ENCODE measurements around the gene CBS.
"Not testable (repeated sequence)": the region's sequence is repeated elsewhere in the genome, so short reads cannot be mapped to it uniquely, and the experiment has no call there.

Gene CBS

DNA sequence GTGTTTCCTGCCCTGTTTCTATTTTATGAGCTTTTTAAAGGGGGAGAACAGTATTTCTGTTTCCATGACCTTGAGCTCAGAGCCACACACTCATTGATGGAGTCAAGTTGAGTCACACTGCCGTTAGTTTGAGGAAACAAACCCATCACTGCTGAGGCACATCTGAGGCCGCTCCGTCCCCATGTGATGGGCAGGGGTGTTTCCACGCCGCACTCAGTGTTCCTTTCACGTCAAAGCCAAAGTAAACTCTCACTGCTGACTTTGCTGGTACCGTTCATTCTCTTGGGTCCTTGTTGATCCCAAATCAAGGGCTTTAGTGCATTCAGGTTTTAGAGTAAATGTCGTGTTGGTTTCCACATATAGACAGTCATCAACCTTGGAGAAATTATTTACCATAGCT is 52.5 kb downstream of the CBS start:
- no peak for DNase-seq

DNA sequence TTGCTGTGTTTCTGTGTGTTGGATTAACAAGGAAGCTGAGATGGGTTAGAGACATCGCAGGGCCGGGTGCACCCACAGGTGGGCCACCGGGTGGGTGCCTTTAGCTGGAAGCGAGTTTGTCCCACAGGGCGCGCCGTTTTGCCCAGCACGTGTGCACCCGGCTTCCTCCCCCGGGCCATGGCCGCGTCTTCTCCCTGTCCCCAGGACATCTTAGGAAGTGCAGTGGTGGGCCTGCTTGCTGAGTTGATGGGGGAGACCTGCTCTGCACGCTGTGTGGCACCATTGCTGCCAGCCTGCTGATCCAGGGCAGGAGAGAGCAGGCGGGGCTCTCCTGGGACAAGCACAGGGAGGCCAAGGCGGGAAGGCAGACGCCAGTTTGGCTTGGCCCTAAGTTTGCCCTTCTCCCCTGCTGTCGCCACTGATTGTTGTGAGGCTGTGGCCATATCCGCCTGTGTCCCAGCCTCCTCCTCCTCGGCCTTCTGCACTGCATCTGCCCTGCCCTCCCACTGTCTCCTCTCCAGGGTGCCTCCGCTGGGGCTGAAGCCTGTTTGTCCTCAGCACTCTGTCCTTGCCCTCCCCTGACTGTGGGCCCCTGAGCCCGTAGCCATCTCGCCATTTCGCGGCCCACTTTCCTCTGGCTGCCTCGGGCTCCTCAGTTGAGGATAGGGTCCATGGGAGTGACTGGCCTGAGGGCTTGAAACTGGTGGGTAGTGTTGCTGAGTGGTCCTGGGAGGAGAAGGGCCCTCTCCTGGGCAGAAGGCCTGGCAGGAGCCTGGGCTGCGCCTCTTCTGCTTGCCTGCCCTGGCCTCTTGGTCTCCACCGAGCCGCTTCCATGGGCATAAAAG is 53.7 kb downstream of the CBS start:
- no peak for DNase-seq

DNA sequence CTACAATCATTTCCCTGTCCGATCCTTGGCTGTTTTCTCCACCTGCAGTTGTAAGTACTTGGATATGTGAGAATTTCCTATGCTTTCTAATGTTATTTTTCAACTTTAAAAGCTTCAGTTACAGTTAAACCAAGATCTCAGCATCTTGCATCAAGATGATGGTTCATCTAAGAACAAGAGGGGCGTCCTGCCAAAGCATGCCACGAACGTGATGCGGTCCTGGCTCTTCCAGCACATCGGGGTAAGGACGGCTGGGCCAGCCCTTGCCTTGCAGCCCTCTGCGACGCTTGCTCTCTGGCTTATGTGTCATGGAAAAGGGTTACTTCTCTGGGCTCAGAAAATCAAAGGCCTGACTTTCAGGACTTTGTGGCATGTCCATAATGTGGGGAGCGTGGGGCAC is 54.4 kb downstream of the CBS start:
- DNase-seq: no peak

DNA sequence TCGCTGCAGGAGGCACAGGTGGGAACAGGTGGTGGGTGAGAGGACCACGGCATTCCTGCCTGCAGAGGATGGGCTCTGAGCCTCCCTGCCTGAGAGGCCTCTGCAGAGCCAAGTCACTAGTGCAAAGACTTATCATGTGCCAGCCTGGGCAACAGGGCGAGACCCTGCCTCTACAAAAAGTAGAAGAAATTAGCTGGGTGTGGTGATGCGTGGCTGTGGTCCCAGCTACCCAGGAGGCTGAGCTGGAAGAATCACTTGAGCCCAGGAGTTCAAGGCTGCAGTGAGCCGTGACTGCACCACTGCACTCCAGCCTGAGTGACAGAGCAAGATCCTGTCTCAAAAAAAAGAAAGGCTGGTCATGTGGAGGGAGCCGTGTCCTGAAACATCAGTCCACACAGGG is 54.9 kb downstream of the CBS start:
- DNase-seq: no peak

DNA sequence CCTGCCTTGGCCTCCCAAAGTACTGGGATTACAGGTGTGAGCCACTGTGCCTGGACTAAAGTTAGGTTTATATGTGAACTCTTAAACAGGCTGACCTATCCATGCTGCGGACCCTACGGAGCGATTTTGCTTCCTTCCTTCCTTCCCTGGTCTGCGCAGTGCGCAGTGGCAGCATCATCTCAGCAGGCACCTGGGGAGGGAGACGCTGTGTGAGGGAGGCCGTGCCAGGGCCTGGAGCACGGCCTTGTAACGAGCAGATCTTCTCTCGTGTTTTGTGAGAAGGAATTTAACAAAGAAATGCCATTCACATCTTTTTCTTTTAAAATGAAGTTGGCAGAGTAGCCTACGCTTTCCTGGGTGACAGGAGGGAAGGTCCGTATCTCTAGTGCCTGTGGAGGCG is 55.5 kb downstream of the CBS start:
- DNase-seq: no peak

DNA sequence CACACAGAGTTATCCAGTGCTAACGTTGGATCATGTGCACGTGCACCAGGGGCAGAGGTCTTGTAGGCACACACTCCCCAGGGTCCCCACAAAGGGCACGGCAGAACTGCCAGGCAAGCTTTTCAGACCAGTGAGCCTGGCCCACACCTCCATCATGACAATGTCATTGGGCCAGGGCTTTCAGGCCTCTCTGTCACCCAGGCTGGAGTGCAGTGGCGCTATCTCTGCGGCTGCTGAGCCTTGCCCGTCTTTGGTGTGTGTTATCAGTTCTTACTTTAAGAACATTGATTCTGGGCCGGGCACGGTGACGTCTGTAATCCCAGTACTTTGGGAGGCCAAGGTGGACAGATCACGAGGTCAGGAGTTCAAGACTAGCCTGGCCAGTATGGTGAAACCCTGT is 57.1 kb downstream of the CBS start:
- no peak for DNase-seq

DNA sequence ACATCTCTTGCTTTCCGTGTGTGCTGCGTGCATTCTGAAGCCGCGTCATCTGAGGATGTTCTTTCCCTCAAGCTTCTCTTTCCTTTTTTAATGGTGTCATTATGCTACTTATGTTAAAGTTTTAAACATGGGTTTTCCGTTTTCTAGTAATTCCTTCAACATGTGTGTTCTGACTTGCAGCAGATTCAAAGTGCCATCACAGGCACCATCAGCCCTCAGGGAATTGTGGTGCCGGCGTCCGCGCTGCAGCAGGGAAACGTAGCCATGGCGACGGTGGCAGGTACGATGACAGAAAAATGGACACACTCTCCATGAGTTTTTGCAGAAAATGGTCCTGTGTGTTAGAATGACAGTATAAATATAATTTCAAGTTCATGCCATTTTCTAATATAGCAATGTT is 58.9 kb downstream of the CBS start:
- no peak for DNase-seq

DNA sequence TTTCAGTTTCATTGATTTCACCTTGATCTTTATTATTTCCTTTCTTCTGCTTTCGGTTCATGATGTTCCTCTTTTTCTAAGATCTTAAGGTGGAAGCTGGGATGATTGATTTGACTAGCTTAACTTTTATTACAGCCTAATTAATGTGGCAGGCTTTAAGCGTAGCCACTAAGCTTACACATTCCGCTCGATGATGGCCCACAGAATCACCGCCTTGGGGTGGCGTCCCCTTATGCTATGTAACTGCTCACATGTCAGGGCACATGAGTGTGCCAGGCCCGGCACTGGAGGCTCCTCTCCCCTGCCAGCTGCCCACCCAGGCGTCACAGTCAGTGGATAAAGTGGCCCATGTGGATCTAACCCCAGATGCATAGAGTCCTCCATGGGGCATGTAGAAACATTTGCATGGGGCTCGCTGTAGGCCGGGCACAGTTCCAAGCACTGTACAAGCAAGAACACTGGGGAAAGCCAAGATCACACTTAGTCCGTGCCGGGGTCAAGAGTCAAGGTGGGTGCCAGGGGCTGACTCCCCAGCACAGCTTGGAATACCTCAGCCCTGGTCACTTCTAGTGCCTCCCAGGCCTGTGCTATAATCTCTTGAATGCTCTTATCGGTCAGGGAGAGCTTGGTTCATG is 59.6 kb downstream of the CBS start:
- DNase-seq: no peak

DNA sequence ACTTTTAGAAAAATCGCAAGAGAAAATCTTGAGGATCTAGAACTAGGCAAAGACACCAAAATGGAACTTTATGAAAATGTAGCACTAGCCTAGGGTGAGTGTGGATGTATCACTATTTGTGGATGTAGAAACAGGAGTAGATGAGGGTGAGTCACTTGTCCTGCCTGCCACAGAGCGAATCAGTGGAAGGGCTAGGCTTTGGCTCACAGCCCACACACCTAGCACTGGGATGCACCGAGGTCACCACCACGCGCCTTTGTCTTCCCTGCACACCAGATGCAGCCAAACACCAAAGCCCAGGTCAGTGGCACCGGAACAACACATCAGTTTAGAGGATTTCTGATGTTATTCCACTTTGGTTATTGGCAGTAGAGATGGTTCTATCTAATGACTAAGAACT is 63.0 kb downstream of the CBS start:
- DNase-seq: no peak

DNA sequence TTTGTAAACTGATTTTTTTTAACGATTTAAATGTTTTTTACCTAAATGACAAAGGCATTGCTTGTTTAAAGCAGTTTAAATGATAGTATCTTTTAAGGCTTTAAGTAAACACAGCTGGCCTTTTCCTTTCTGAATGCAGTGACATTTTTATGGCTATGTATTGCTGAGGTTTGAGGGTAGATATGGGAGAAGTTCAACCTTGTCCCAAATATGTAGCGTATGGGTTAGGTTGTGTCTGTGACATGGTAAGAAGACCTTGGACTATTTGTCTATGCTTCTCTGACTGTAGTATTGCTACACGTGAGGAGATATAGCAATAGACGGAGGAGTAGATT is 68.8 kb downstream of the CBS start:
- DNase-seq: no peak

DNA sequence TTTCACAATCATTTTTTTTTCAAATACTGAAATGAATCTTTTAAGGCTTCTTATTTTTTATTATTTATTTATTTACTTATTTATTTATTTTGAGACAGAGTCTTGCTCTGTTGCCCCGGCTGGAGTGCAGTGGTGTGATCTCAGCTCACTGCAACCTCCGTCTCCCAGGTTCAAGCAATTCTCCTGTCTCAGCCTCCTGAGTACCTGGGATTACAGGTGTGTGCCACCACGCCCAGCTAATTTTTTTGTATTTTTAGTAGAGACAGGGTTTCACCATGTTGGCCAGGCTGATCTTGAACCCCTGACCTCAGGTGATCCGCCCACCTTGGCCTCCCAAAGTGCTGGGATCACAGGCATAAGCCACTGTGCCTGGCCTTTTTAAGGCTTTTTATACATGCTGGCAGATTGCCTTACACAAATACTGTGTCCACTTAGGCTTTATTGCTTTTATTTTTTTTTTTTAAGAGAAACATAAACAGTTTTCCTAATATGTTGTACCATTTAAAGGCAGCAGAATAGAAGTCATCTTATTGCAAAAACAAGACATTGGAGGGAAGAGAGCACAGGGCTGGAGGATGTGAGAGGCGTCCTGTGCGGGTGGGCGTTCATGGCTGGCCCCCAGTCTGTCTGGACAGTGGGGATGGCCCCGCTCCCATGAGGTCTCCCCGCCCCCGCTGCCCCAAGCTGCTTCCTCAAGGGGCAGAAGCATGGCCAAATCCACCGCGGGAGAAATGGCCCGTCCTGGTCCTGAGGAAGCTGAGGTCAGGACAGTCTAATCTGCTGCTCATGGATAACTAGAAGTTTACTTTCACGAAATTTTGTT is 69.4 kb downstream of the CBS start:
- DNase-seq: not testable (repeated sequence)

DNA sequence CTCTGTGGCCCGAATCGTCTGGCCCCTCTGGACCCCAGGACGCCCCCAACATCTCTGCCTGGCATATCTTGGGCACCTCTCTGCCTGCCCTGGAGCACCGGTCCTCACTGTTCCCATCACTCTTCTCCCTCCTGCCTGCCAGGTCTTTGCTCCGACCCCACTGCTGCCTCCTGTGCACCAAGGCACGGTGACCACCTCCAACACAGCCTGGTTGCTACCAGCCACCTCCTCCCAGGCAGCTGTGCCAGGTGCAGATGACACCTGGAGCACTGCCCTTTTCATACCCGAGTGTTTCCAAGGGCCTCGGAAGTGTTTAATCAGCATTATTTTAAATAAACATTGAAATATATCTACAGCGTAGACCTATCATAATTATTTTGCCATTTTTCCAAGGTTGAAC is 70.0 kb downstream of the CBS start:
- no peak for DNase-seq

DNA sequence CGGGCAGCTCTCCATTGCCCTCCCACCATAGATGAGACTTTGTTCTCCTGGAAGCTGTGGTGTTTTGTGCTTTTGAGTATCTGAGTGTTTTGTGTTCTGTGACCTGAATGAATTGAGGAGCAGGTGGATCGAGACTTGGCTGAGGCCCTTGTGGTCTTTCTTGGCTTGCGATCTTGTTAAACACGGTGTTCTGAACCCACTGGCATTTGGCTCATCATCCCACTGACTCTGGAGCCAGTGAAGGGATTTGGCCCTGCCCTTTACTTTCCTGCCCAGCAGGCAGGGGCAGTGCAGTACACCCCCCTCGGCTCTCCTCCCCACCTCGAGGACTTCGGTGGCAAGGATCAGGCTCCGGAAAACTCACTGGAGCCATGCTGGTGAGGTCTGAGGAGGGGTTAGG is 70.7 kb downstream of the CBS start:
- no peak for DNase-seq

All from DMS153 (cell line).